HT1080 (cell line): Measurements from ENCODE around the gene NEURL4. TPM values are rescaled to one million over a fixed set of nuclear protein-coding genes. Genes with fewer than 3 reads are reported as not detected.

Experiments used
- DNase-seq: peaks from one replicate; pipeline ENCODE4 v3.0.0-alpha.2; 2015; ENCODE audit warnings: low read depth
- total RNA-seq: library from RNA; depleted of rRNA; stranded (reverse); fragments of >200 nt; shearing (Covaris generic); gene quantifications from 2 replicates; pipeline ENCODE4 v1.2.3, GENCODE V29; 2014

NEURL4 gene
- total RNA-seq, 1 experiment from 2014 or later, result 20.7 TPM

DNA sequence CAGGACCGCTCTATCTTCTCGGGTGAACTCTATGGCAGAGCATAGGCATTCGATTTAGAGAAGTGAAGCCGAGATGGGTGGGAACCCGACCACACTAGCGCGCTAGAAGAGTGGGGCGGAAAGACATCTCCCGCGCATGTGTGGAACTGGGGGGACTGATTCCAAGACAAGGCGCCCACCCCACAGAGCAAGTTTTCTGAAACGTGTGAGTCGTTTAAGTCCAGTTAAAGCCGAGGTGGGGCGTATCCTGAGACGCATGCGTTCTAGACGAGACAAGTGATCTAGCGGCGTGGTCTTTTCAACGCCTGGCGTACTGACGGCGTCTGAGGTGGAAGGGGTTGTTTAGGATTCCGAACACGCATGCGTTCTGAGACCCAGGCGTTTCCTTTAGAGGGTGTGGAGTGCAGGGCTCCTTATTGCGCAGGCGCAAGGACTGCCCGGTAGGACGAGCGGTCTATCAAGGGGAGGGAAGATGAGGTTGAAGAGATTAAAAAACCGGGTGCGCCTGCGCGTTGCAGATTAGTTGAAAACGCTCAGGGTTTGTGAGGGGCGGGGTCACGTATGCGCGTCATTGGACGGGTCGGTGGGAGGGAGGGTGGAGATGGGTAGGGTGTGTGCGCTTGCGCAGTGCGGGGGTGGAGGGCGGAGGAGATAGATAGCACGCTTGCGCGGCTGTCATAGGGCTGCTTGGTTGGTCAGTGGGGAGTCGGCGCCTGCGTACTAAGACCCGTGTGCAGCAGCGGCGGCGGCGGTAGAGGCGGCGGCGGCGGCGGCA is 22.0 kb downstream of the NEURL4 start, which contains the start of gene EIF5A:
TSS of gene EIF5A (plus strand) at position 718 of the 775 bp plus-strand sequence. CDS start 2,008 bp downstream, outside the sequence.
- peak; percentile 99 for DNase-seq

GRCh38 chr17:7304179-7304578 is 25.0 kb downstream of the NEURL4 start:
- DNase-seq, result no peak

DNA sequence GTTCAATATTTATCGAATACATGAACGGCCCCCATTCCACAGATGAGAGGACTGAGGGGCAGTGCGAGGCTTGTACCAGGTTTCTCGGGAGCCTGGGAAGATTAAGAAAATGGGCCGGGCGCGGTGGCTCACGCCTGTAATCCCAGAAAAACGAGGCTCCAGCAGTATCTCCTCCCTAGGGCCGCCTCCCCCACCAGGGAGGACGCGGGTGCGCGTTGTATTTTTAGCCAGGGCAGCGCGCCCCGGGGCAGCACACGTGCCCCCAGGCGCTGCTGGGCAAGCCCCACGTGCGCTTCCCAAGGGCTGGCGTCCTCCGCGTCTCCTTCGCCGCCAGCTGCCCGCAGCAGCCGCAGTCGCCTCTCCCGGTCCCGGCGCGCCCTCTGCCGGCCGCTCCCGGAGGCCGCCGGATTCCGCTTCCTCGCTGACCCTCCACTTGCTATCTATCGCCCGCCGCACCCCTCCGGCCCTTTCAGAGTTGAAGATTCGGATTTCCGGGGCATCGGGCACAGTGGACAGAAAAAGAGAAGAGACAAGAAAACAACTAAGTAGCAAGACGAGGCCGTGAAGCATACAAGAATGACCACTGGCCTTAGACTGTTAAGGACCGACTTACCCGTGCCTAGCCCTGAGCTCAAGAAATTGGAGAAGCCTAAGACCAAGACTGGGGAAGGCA is 32.8 kb downstream of the NEURL4 start:
- peak; percentile 82 for DNase-seq

DNA sequence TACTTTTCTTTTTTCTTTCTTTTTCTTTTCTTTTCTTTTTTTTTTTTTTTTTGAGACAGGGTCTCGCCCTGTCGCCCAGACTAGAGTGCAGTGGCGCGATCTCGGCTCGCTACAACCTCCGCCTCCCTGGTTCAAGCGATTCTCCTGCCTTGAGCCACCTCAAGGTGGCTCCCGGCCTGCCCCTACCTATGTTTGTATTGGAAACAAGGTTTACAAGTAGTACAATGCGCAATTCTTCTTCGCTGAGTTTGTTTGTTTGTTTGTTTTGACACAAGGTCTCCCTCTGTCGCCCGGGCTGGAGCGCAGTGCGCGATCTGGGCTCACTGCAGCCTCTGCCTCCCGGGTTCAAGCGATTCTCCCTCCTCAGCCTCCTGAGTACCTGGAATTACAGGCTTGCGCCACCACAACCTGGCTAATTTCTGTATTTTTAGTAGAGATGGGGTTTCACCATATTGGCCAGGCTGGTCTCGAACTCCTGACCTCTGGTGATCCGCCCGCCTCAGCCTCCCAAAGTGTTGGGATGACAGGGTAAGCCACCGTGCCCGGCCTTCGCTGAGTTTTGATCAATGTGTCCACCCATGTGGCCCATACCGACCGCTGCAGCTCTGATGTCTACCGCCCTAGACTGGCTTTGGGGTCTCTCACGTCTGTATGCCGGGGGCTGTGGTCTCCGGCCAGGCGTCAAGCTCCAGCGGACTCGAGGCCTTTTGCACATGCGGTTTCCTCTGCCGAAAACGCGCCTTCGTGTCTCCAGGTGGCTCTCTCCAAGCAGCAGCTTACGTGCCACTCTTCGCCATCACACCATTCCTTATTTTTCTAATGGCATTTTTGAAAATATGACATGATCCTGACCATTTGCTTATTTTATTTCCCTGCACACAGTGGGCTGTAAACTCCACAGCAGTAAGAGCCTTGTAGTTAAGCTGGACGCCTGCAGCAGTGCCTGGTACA is 33.6 kb downstream of the NEURL4 start:
- no peak for DNase-seq

- no peak for DNase-seq
Measured at GRCh38 chr17:7294614-7295153, 34.5 kb downstream of the NEURL4 start, which contains the start of gene YBX2. Gene YBX2 (minus strand): TSS chr17:7294639. CDS start chr17:7294500, 139 bp downstream.

GRCh38 chr17:7293816-7294613 is 35.1 kb downstream of the NEURL4 start:
- no peak for DNase-seq

- DNase-seq, result no peak
Measured at GRCh38 chr17:7293159-7293558, 36.0 kb downstream of the NEURL4 start.

GRCh38 chr17:7292729-7293128 is 36.4 kb downstream of the NEURL4 start:
- DNase-seq, result no peak

- no peak for DNase-seq
Measured at GRCh38 chr17:7292194-7292593, 36.9 kb downstream of the NEURL4 start.

GRCh38 chr17:7290685-7291084 is 38.5 kb downstream of the NEURL4 start:
- DNase-seq, result no peak

DNA sequence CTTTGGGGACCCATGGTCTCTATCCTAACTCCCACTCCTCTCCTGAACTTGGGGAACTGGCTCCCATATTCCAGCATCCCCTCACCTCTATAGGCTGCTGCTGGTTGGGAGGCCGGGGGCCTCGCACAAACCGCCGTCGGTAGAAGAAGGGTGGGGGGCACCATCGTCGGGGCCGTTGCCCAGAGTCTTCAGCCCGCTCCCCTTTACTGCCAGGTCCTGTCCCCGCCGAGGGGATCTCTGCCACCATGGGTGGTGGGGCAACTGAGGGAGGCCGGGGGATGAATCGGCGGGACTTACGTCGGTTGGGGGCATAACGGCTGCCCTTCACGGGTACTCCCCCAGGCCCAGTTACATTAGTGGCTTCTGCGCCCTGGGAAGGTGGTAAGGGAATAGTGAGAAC is 39.0 kb downstream of the NEURL4 start:
- no peak for DNase-seq

DNA sequence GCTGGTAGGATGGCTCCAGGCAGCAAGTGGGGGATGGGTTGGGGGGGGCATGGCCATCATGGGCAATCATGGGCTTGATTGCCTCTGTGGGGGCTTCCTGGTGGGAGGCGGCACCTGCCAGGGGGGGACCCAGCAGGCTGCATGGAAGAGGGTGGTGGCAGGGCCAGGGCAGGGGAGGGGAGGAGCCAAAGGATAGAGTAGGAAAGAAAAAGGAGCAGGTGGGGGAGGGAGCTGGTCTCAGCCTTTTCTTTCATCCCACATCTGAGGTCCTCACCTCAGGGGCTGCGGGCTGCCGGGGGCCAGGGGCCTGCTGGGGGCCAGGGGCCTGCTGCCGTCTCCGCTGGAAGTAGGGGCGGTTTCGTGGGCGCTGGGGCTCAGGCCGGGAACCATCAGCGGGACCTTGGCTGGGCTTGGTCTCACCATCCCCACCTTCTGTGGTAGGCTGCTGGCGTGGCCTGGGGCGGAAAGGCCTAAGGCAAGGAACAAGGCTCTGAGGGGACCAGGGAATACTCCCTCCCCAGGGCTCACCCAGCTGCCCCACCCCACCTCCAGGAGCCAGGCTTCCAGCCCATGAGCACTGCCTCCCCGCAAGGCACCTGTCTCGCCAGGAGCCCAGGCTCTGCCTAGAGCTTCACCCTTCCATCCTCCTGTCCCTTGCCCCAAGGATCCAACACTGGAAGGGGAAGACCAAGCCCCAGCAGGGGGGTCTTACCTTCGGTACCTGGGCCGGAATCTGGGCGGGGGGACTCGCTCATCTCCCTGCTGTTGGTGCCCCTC is 39.7 kb downstream of the NEURL4 start:
- DNase-seq, result no peak

DNA sequence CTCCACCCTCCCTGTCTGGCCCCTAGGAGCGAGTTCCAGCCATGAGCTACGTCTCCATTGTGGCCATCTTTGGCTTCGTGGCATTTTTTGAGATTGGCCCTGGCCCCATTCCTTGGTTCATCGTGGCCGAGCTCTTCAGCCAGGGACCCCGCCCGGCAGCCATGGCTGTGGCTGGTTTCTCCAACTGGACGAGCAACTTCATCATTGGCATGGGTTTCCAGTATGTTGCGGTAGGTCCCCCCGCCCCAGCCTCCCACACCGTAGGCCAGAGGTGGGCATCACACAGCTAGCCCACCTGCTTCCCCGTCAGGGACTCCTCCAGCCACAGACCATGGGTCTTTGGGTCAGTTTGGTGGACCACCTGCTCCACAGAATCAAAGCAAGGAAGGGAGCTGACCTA is 43.5 kb downstream of the NEURL4 start:
- DNase-seq, result no peak

- DNase-seq, result no peak
Measured at GRCh38 chr17:7284911-7285310, 44.2 kb downstream of the NEURL4 start.

DNA sequence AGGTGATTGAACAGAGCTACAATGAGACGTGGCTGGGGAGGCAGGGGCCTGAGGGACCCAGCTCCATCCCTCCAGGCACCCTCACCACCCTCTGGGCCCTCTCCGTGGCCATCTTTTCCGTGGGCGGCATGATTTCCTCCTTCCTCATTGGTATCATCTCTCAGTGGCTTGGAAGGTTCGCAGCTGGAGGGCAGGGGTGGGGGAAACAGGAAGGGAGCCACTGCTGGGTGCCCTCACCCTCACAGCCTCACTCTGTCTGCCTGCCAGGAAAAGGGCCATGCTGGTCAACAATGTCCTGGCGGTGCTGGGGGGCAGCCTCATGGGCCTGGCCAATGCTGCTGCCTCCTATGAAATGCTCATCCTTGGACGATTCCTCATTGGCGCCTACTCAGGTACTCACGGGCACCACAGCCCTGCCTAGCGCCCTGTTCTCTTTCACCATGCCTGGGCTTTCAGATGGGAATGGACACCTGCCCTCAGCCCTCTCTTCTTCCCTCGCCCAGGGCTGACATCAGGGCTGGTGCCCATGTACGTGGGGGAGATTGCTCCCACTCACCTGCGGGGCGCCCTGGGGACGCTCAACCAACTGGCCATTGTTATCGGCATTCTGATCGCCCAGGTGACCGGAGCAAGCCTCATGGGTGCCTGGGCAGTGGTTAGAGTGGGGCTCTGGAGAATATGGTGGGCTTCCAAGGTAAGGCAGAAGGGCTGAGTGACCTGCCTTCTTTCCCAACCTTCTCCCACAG is 45.5 kb downstream of the NEURL4 start:
- DNase-seq, result no peak

DNA sequence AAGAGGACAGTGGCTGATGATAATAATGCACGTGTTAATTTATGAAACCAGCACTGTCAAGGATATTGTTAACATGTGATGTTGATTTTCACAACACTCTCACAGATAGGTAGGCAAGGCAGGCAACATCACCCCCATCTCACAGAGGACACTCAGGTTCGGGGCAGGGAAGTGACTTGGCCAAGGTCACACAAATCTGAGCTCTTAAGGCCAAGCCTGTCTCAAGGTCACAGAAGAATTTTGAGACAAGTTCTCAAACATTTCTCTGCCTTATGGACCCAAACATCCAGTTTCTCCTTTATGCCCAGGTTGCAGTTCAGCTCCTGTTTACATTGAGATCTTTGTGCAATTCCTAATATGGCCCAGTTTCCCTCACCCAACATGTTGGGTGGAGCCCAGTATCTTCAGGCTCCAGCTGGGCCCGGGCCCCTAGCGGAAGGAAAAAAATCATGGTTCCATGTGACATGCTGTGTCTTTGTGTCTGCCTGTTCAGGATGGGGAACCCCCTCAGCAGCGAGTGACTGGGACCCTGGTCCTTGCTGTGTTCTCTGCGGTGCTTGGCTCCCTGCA is 46.3 kb downstream of the NEURL4 start:
- no peak for DNase-seq

GRCh38 chr17:7281953-7282751 is 47.0 kb downstream of the NEURL4 start:
- no peak for DNase-seq
